22Rv1 (cell line): ENCODE measurements around the gene MEOX1.
"Not testable (repeated sequence)": the region's sequence is repeated elsewhere in the genome, so short reads cannot be mapped to it uniquely, and the experiment has no call there.

Source experiments
- H3K27ac ChIP-seq: fragments of 450-650 bp; 2 replicates; pipeline ENCODE4 v1.5.1; 2017
- CTCF ChIP-seq: fragments of 450-650 bp; IDR thresholded peaks from 2 replicates; pipeline ENCODE4 v1.5.1; 2017; ENCODE audit warnings: mild to moderate bottlenecking
- ZFX ChIP-seq: fragments of 450-650 bp; IDR thresholded peaks from 2 replicates; pipeline ENCODE4 v1.6.1; 2017; ENCODE audit warnings: antibody characterized with exemption, borderline replicate concordance

Gene MEOX1

GRCh38 chr17:43694081-43694870, 32.6 kb upstream of the MEOX1 start:
- H3K27ac ChIP-seq, result no peak overlapping the region
- TF ChIP-seq CTCF (peak; percentile 89), ZFX (no peak)

GRCh38 chr17:43691317-43691693, 29.6 kb upstream of the MEOX1 start:
- TF ChIP-seq ZFX, result no peak
- TF ChIP-seq CTCF, result no peak
- H3K27ac ChIP-seq, result no peak overlapping the region

- no peak for TF ChIP-seq ZFX
- no peak overlapping the region for H3K27ac ChIP-seq
These were observed 29.0 kb upstream of the MEOX1 start for GRCh38 chr17:43690624-43691316.

- H3K27ac ChIP-seq, result no peak overlapping the region
- TF ChIP-seq ZFX, result no peak
- TF ChIP-seq CTCF, result no peak
These were observed 28.1 kb upstream of the MEOX1 start for GRCh38 chr17:43689814-43690213.

GRCh38 chr17:43689131-43689530, 27.4 kb upstream of the MEOX1 start:
- no peak for TF ChIP-seq CTCF
- TF ChIP-seq ZFX, result no peak
- H3K27ac ChIP-seq, result no peak overlapping the region

- H3K27ac ChIP-seq, result not testable (repeated sequence)
These were observed 25.2 kb upstream of the MEOX1 start for GRCh38 chr17:43686957-43687356.

GRCh38 chr17:43683928-43684653, 22.4 kb upstream of the MEOX1 start:
- H3K27ac ChIP-seq, result no peak overlapping the region
- no peak for TF ChIP-seq ZFX
- no peak for TF ChIP-seq CTCF

GRCh38 chr17:43680461-43680860, 18.7 kb upstream of the MEOX1 start:
- TF ChIP-seq CTCF (no peak), ZFX (no peak)
- no peak overlapping the region for H3K27ac ChIP-seq
